Fibroblast of skin of abdomen (primary cell): Measurements from ENCODE around the gene SPG11. TPM values are rescaled to one million over a fixed set of nuclear protein-coding genes. Genes with fewer than 3 reads are reported as not detected.
"Not testable (repeated sequence)": the region's sequence is repeated elsewhere in the genome, so short reads cannot be mapped to it uniquely, and the experiment has no call there.

Source experiments
- DNase-seq: peaks from one replicate; pipeline ENCODE4 v3.0.0-alpha.2; 2013
- polyA plus RNA-seq, 2 experiments: library from polyadenylated mRNA; unstranded; fragments of 120-200 nt; gene quantifications; one replicate each; pipeline ENCODE4 v1.2.1, GENCODE V29; 2013; ENCODE audit not compliant: insufficient read length in 2 of 2

Gene SPG11
- polyA plus RNA-seq (2013, experiment 1 of 2; ENCODE audit: insufficient read length) = 39.1 TPM
- polyA plus RNA-seq (2013, experiment 2 of 2; ENCODE audit: insufficient read length) = 36.0 TPM

DNA sequence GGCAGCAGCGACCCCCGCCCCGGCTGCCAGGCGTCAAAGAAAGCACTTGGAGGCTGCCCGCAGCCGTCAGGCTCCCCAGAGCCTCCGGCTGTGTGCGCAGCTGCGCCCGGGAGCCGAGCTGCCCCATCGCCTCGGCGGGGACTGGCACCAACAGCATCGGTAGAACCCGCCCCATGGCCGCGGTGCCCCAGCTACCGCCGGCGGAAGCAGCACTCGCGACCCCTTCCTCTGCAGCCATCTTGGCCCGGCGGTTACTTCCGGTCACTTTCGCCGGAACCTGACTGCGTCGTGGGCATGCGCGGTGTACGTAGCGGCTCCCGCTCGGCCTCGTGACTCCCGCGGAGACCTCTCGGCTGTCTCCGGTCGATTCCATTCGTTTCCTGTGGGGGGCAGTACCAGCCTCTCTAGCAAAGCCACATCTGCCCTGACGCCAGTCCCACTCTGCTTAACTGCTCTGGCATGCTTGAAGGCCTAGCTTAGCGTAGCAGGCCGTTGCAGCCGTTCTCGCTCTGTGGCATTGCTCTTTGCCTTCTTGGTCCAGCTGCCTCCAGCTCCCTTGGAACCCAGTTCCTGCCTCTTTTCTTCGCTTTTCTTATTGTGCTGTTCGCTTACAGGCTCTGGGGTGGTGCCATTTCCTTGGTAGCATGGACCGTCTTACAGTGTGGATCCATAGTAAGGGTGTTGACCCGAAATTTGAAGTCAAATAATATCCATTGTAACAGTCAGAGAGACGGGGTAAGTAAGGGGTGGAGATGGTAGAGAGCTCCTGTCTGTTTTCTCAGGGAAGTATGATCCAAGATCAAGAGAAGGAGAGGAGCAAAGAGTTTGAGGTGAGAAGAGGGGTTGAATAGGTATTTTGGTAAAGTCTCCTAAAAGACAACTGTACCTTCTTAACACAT, at the start of gene SPG11:
TSS of gene SPG11 (minus strand) at position 253 of the 899 bp plus-strand sequence. CDS start at position 238, 15 bp downstream.
- peak; percentile 98 for DNase-seq

DNA sequence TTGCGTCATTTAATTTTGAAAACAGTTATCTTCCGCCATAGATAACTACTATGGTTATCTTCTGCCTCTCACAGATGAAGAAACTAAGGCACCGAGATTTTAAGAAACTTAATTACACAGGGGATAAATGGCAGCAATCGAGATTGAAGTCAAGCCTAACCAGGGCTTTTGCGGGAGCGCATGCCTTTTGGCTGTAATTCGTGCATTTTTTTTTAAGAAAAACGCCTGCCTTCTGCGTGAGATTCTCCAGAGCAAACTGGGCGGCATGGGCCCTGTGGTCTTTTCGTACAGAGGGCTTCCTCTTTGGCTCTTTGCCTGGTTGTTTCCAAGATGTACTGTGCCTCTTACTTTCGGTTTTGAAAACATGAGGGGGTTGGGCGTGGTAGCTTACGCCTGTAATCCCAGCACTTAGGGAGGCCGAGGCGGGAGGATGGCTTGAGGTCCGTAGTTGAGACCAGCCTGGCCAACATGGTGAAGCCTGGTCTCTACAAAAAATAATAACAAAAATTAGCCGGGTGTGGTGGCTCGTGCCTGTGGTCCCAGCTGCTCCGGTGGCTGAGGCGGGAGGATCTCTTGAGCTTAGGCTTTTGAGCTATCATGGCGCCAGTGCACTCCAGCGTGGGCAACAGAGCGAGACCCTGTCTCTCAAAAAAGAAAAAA, 49.0 kb upstream of the SPG11 start:
- peak; percentile 85 for DNase-seq

GRCh38 chr15:44711743-44712345, 48.4 kb upstream of the SPG11 start:
- peak; percentile 35 for DNase-seq

DNA sequence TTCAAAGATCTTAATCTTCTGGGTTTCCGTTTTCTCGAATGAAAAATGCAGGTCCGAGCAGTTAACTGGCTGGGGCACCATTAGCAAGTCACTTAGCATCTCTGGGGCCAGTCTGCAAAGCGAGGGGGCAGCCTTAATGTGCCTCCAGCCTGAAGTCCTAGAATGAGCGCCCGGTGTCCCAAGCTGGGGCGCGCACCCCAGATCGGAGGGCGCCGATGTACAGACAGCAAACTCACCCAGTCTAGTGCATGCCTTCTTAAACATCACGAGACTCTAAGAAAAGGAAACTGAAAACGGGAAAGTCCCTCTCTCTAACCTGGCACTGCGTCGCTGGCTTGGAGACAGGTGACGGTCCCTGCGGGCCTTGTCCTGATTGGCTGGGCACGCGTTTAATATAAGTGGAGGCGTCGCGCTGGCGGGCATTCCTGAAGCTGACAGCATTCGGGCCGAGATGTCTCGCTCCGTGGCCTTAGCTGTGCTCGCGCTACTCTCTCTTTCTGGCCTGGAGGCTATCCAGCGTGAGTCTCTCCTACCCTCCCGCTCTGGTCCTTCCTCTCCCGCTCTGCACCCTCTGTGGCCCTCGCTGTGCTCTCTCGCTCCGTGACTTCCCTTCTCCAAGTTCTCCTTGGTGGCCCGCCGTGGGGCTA, 47.8 kb upstream of the SPG11 start, which contains the start of the genes B2M and PATL2:
TSS of gene B2M (plus strand) at position 422 of the 647 bp plus-strand sequence. CDS start at position 452, 30 bp downstream.
TSS of gene PATL2 (minus strand) at position 228 of the 647 bp plus-strand sequence. CDS start 34,833 bp downstream, outside the sequence.
- DNase-seq = peak; percentile 96

GRCh38 chr15:44710236-44711095, 47.0 kb upstream of the SPG11 start:
- no peak for DNase-seq

GRCh38 chr15:44706946-44707636, 43.6 kb upstream of the SPG11 start:
- no peak for DNase-seq

DNA sequence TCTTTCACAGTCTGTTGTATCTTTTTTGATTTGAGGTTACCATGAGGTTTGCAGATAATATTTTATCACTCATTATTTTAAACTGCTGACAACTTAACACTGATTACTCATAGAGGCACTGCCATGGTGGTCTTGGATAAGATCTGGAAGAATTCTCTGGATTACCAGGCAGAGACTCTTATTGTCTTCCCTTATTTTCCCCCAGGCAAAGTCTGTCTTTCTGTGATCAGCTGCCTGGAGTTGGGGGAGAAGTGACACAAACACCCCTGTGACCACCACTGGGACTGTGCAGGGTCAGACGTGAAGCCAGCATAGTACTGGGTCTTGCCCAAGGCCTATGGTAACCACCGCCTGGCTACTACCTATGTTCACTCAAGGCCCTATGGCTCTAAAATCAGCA, 42.9 kb upstream of the SPG11 start:
- no peak for DNase-seq

DNA sequence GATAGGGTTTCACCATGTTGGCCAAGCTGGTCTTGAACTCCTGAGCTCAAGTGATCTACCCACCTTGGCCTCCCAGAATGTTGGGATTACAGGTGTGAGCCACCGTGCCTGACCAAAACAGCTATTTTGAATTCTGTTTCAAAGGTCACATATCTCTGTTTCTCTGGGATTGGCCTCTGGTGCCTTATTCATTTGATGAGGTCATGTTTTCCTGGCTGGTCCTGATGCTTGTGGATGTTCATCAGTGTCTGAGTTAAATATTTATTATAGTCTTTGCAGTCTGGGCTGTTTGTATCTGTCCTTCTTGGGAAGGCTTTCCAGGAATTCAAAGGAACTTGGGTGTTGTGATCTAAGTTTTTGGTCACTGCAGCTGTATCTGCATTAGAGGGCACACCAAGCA, 42.5 kb upstream of the SPG11 start:
- no peak for DNase-seq

DNA sequence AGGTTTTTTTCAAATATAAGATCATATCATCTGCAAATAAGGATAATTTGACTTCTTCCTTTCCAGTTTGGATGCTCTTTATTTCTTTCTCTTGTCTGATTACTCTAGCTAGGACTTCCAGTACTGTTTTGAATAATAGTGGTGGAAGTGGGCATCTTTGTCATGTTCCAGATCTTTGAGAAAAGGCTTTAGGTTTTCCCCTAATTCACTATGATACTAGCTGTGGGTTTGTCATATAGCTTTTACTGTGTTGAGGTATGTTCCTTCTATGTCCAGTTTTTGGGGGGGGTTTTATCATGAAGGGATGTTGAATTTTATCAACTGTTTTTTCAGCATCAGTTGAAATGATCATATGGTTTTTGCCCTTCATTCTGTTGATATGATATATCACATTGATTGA, 37.2 kb upstream of the SPG11 start:
- DNase-seq = not testable (repeated sequence)

DNA sequence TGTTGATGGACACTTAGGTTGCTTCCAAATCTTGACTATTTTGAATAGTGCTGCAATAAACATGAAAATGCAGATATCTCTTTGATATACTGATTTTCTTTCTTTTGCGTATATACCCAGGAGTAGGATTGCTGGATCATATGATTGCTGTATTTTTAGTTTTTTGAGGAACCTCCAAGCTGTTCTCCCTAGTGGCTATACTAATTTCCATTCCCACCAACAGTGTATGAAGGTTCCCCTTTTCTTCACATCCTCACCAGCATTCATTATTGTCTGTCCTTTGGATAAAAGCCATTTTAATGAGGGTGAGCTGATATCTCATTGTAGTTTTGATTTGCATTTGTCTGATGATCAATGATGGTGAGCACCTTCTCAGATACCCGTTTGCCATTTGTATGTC, 35.2 kb upstream of the SPG11 start:
- no peak for DNase-seq

- DNase-seq = no peak
Measured at GRCh38 chr15:44697014-44697413, 33.6 kb upstream of the SPG11 start.

GRCh38 chr15:44695294-44695693, 31.8 kb upstream of the SPG11 start:
- DNase-seq = no peak

DNA sequence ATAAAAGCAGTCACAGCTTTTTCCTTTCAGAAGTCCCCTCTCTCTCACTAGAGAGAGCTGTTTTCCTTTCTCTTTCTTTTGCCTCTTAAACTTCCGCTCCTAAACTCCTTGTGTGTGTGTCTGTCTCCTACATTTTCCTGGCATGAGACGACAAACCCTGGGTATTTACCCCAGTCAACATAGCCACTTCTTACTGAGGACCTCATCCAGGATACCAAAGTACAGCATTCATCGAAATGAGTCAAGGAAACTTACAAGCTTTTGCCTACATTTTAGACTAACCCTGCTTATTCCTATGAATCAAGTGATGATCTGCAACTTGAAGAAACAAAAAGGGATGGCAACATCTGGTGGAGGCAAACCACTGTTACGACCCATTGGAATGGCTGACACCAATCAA, 31.0 kb upstream of the SPG11 start:
- DNase-seq = peak; percentile 4

- no peak for DNase-seq
Measured at GRCh38 chr15:44692659-44693058, 29.2 kb upstream of the SPG11 start.

DNA sequence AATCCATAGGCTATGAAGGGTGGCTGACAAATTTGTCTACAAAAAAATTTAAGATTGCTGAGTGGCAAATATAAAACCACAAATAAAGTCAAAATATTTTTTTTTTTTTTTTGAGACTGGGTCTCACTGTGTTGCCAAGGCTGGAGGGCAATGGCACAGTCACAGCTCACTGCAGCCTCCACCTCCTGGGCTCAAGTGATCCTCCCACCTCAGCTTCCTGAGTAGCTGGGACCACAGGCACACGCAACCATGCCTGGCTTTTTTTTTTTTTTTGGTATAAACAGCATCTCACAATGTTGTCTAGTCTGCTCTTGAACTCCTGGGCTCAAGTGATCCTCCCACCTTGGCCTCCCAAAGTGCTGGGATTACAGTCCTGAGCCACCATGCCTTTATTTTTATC, 26.8 kb upstream of the SPG11 start:
- not testable (repeated sequence) for DNase-seq

GRCh38 chr15:44689318-44689717, 25.9 kb upstream of the SPG11 start:
- DNase-seq = not testable (repeated sequence)

DNA sequence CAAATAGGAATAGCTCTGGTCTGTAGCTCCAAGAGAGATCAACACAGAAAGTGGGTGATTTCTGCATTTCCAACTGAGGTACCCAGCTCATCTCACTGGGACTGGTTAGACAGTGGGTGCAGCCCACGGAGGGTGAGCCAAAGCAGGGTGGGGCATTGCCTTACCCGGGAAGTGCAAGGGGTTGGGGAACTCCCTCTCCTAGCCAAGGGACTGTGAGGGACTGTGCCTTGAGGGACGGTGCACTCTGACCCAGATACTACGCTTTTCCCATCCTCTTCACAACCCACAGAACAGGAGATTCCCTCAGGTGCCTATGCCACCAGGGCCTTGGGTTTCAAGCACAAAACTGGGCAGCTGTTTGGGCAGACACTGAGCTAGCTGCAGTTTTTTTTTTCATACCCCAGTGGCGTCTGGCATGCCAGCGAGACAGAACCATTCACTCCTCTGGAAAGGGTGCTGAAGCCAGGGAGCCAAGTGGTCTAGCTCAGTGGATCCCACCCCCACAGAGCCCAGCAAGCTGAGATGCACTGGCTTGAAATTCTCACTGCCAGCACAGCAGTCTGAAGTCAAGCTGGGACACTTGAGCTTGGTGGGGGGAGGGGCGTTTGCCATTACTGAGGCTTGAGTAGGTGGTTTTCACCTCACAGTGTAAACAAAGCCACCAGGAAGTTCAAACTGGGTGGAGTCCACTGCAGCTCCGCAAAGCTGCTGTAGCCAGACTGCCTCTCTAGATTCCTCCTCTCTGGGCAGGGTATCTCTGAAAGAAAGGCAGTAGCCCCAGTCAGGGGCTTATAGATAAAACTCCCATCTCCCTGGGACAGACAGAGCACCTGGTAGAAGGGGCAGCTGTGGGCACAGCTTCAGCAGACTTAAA, 19.6 kb upstream of the SPG11 start:
- not testable (repeated sequence) for DNase-seq

DNA sequence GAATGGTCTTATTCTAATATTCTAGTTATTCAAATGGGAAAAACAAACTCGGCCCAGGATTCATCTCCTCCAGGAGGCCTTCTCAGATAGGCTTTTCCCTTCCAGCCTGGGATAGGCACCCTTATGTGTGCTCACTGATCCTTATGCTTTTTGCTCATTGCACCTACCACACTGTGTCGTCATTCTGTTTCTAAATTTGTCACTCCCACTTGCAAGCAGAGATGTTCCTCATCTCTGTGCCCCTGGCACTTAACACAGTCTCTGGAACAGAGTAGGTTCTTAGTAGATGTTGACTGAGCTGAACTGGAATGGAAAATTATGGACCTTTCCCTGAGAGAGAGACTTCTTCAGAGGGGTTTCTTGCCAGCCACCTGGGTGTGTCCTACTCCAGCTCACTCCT, 18.7 kb upstream of the SPG11 start:
- no peak for DNase-seq

GRCh38 chr15:44676676-44677075, 13.2 kb upstream of the SPG11 start:
- no peak for DNase-seq

- no peak for DNase-seq
Measured at GRCh38 chr15:44675911-44676310, 12.4 kb upstream of the SPG11 start.
